GM11168 (cell line): Measurements from ENCODE around the gene ZNF660.

Experiments used
- in situ Hi-C: fragments of 300-500 bp; cut with MboI; formaldehyde crosslinking; loops from one replicate; pipeline ENCODE4 v1.12.0; 2022; ENCODE audit warnings: low sequenced_read_pairs; ENCODE audit not compliant: unreplicated experiment

Gene ZNF660

DNA sequence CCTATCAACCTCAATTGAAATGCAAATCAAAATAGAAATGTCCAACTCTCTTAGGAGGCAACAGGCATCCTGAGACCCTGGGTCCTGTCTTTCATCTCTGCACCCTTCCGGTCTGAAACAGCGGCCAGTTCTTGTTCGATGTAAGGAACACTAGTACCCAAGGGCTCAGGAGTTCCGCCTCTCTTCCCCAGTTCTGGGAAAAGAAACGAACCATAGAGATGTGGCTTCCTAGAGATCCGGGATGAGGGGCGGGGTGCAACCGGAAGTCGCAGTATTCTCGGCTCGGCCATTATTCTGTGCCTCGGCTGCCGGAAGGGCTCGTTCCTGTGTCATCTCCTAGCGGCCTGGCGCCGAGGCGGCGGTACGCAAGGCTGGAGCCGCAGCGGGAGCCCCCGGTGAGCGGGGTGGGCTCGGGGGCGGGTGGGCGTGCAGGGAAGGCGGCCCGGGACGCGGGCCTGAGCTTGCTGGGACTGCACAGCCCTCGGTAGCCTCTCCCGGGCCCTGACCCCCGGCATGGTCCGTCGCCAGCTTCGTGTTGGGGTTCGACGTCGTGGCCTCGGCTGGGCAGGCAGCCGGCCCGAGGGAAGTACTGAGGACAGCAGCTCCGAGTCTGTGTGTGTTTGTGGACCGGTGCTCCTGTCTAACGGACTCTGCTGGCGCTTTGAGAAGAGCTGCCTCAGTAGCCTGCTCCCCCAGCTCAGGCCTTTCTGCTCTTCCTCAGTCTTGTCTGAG is 40.2 kb downstream of the ZNF660 start, which contains the start of gene ZNF197:
Gene ZNF197 (plus strand): TSS at position 288 of the 732 bp plus-strand sequence. CDS start 4,119 bp downstream, outside the sequence.
- in situ Hi-C loops: no loop called here

DNA sequence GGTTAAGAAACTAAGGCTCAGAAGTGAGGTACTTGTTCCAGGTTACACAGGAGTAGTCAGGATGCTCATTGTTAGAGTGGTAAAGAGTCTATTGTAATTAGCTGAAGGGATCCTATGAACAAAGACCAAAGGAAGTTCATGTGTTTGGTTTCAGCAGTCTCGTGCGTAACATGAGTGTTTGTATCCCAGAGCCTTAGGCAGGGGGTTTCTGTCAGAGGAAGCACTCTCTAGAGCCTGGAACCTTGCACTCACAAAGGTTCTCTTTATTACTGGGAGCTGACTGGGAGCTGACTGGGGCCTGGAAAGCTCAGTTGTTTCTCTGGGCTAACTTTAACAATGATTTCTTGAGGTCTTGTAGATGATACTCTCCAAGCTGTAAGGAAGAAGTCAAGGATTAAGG is 44.0 kb downstream of the ZNF660 start:
- in situ Hi-C loops: no loop called here

DNA sequence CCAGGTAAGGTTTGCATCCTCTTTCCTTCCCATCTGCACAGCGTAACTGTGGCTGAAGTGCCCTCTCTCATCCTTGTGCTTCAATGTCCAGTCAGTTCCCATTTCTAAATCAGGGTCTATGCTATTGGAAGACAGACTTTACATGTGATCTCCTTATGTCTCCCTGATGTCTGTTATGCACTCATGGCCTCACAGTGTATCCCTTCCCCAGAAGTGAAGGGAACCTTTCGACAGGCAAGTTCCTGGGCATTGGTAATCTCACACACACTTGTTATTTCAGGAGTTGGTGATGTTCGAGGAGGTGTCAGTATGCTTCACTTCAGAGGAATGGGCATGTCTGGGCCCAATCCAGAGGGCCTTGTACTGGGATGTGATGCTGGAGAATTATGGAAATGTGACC is 47.4 kb downstream of the ZNF660 start:
- in situ Hi-C loops: no loop called here

DNA sequence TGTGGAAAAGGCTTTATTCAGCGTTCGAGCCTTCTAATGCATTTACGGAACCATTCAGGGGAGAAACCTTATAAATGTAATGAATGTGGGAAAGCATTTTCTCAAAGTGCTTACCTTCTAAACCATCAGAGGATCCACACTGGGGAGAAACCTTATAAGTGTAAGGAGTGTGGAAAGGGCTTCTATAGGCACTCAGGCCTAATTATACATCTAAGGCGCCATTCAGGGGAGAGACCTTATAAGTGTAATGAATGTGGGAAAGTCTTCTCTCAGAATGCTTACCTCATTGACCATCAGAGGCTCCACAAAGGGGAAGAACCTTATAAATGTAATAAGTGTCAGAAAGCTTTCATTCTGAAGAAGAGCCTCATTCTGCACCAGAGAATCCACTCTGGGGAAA is 57.6 kb downstream of the ZNF660 start:
- in situ Hi-C loops: no loop called here

DNA sequence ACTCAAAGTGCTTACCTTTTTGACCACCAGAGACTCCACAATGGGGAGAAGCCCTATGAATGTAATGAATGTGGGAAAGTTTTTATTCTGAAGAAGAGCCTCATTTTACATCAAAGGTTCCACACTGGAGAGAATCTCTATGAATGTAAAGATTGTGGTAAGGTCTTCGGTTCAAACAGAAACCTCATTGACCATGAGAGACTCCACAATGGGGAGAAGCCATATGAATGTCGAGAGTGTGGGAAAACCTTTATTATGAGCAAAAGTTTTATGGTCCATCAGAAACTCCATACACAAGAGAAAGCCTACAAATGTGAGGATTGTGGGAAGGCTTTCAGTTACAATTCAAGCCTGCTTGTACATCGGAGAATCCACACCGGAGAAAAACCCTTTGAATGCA is 58.3 kb downstream of the ZNF660 start:
- in situ Hi-C loops: no loop called here

DNA sequence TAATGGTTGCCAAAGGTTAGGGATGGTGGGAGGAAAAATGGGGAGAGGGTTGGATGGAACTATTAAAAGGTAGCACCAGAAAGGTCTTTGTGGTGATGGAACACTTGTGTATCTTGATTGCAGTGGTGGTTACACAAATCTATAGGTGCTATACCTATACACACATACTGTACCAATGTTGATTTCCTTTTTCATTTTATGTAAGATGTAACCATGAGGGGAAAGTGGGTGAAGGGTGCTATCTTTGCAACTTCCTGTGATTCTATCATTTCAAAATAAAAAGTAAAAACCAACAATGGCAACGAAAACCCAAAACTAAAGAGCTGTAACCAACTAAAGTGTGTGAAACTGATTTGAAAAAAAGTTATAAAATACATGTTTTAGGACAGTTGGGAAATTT is 63.0 kb downstream of the ZNF660 start:
- in situ Hi-C loops: no loop called here

DNA sequence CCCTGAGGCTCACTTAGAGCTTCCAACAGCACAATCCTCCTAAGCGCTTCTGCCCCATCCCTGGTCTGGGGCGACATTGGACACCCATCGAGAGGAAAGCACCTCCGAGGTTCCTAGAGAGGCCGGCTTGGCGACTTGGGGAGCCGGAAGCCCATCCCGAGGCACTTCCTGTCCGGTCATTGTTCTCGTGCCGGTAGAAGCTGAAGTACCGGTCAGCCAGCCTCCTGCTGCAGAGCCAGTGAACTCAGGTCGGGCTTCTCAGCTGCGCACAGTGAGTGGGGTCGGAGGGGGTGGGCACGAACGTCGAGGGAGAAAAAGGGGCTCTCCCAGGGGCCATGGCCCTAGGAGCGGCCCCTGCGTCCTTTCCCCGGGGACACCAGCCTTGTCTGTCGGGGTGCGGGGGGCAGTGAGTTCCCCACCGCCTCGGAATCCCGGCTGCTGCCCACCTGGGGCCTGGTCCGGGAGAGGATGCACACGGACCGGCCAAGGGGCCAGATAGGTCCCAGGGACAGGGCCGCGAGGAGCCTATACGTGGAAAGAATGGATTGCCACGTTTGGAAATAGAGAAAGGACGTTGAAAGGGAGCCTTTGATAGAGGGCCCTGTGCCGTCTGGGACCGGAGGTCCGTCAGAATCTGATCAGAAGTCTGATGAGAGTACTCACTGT is 63.9 kb downstream of the ZNF660 start, which contains the start of gene ZNF35:
Gene ZNF35 (plus strand): TSS at position 169 of the 666 bp plus-strand sequence. CDS start 2,336 bp downstream, outside the sequence.
- in situ Hi-C loops: no loop called here
